ENCODE data around the gene PHACTR1.

The PHACTR1 gene

DNA sequence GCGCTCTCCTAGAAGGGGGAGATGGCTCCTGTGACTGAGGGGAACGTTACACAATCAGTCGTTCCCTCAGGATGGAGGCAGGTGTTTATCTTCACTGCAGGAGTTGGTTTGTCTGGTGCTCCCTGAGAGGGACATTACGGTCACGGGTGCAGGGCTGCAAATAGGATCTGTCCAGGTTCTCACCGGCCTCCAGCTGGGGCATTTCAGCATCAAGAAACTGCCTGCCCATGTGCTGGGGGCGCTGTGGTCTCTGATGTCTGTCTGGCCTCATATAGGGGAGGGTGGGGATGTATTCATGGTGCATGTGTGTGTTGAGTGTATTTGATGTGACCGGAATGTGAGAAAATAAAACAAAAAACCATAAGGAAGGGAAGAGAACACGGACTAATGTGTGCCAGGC, 534.7 kb downstream of the PHACTR1 start:
- H3K27ac ChIP-seq: peak overlapping the region; percentile 28; the same call in 1 of the 2 replicates
- ChIA-PET CTCF (no interaction called here), POLR2A (ENCODE audit: low non-redundant PET) (no interaction called here)
- TF ChIP-seq, protein P1, sequence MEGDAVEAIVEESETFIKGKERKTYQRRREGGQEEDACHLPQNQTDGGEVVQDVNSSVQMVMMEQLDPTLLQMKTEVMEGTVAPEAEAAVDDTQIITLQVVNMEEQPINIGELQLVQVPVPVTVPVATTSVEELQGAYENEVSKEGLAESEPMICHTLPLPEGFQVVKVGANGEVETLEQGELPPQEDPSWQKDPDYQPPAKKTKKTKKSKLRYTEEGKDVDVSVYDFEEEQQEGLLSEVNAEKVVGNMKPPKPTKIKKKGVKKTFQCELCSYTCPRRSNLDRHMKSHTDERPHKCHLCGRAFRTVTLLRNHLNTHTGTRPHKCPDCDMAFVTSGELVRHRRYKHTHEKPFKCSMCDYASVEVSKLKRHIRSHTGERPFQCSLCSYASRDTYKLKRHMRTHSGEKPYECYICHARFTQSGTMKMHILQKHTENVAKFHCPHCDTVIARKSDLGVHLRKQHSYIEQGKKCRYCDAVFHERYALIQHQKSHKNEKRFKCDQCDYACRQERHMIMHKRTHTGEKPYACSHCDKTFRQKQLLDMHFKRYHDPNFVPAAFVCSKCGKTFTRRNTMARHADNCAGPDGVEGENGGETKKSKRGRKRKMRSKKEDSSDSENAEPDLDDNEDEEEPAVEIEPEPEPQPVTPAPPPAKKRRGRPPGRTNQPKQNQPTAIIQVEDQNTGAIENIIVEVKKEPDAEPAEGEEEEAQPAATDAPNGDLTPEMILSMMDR (conservative IDR thresholded peaks at IDR 0.05; ENCODE audit: low read depth): no peak
- DNase-seq (ENCODE audit: low spot score): no peak

DNA sequence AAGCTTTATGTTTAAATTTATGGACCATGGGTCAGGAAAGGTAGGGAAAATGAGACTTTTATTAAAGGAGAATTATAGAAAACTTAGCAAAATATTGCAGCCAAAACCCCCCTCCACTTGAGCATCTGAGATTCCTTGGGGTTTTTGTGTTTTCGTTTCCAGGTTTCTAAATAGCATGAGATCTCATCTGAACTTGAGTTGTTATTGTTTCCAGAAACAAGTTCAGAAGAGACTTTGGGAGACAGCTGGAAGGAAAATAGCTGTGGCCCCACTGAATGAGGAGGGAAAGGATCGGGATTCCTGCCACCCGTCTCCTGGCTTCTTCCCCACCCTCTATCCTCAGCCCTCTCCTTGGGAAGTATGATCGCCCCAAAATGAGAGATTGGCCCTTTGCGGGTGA, 536.2 kb downstream of the PHACTR1 start:
- H3K27ac ChIP-seq: no peak overlapping the region
- no peak for DNase-seq (ENCODE audit: low spot score)
- TF ChIP-seq, protein P1 (conservative IDR thresholded peaks at IDR 0.05; ENCODE audit: low read depth): no peak
- POLR2A ChIA-PET (ENCODE audit: low non-redundant PET): no interaction called here
- CTCF ChIA-PET: interaction anchor here (0.5 to 0.6 kb wide), 2 partner anchors 19 kb away, joined by 3 read pairs; no protein-coding TSS in a partner anchor

GRCh38 chr6:13253272-13253671, 536.7 kb downstream of the PHACTR1 start:
- CTCF ChIA-PET: no interaction called here
- TF ChIP-seq, protein P1 (conservative IDR thresholded peaks at IDR 0.05; ENCODE audit: low read depth): no peak
- POLR2A ChIA-PET (ENCODE audit: low non-redundant PET): no interaction called here
- H3K27ac ChIP-seq: no peak overlapping the region
- DNase-seq (ENCODE audit: low spot score): no peak

- CTCF ChIA-PET: no interaction called here
- TF ChIP-seq, protein P1 (conservative IDR thresholded peaks at IDR 0.05; ENCODE audit: low read depth): no peak
- no peak for DNase-seq (ENCODE audit: low spot score)
- POLR2A ChIA-PET (ENCODE audit: low non-redundant PET): no interaction called here
- no peak overlapping the region for H3K27ac ChIP-seq
Measured at GRCh38 chr6:13256266-13257001, 539.9 kb downstream of the PHACTR1 start.

DNA sequence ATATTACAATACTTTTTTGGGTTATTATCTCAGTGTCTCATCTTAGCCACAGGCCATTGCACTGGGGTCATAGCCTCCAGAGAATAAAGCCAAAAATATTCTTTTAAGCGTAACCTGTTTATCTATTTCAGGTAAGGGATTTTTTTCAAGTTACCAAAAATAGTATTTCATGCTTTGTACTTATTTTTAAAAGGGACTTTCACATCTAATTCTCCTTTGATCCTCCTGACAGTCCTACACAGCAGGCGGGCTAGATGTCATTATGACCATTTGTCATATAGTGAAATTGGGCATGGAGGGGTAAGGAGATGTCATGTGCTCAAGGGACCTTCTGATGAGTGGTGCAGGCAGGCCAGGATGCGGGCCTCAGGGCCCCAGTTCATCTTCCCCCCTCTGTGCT, 542.8 kb downstream of the PHACTR1 start:
- no peak overlapping the region for H3K27ac ChIP-seq
- POLR2A ChIA-PET (ENCODE audit: low non-redundant PET): no interaction called here
- TF ChIP-seq, protein P1 (conservative IDR thresholded peaks at IDR 0.05; ENCODE audit: low read depth): no peak
- no peak for DNase-seq (ENCODE audit: low spot score)
- CTCF ChIA-PET: no interaction called here

- POLR2A ChIA-PET (ENCODE audit: low non-redundant PET): no interaction called here
- CTCF ChIA-PET: interaction anchor here (0.6 kb wide), 1 partner anchor 18 kb away, joined by 3 read pairs; no protein-coding TSS in a partner anchor
- TF ChIP-seq, protein P1 (conservative IDR thresholded peaks at IDR 0.05; ENCODE audit: low read depth): no peak
- no peak overlapping the region for H3K27ac ChIP-seq
- DNase-seq (ENCODE audit: low spot score): no peak
Measured at GRCh38 chr6:13260101-13260598, 543.6 kb downstream of the PHACTR1 start.
